Neural crest cell (in vitro differentiated cells): Measurements from ENCODE around the gene GTPBP3. TPM values are rescaled to one million over a fixed set of nuclear protein-coding genes. Genes with fewer than 3 reads are reported as not detected.

ENCODE experiments used
- DNase-seq: peaks from one replicate; pipeline ENCODE4 v3.0.0; 2021; ENCODE audit warnings: low read depth, mixed read lengths, low spot score
- H3K27ac Mint-ChIP-seq: one replicate; pipeline ENCODE4 v1.8.0; 2021; ENCODE audit warnings: mild to moderate bottlenecking, mixed read lengths; ENCODE audit not compliant: unreplicated experiment
- H3K27me3 Mint-ChIP-seq: 2 replicates; pipeline ENCODE4 v1.8.0; 2021; ENCODE audit warnings: low read depth, mild to moderate bottlenecking, mixed read lengths
- H3K36me3 Mint-ChIP-seq: 2 replicates; pipeline ENCODE4 v1.8.0; 2021; ENCODE audit warnings: low read depth, mild to moderate bottlenecking, mixed read lengths
- H3K4me1 Mint-ChIP-seq: 2 replicates; pipeline ENCODE4 v1.8.0; 2021; ENCODE audit warnings: mixed read lengths
- H3K4me3 Mint-ChIP-seq: one replicate; pipeline ENCODE4 v1.8.0; 2021; ENCODE audit warnings: mild to moderate bottlenecking, mixed read lengths
- H3K9me3 Mint-ChIP-seq: 2 replicates; pipeline ENCODE4 v1.8.0; 2021; ENCODE audit warnings: mixed read lengths
- CTCF ChIP-seq: fragments of 200-600 bp; sonication (generic); conservative IDR thresholded peaks from 2 replicates; pipeline ENCODE4 v1.5.0; 2021; ENCODE audit warnings: antibody characterized with exemption, mild to moderate bottlenecking
- total RNA-seq: library from RNA; stranded (reverse); gene quantifications from 2 replicates; pipeline ENCODE4 v1.2.1, GENCODE V29; 2021

GTPBP3 gene
- total RNA-seq, 1 donor from 2014 or later, result 57.8 TPM

GRCh38 chr19:17378271-17378670, 40.9 kb downstream of the GTPBP3 start:
- DNase-seq, result no peak
- no peak for TF ChIP-seq CTCF

GRCh38 chr19:17379221-17379631, 41.9 kb downstream of the GTPBP3 start:
- no peaks in the 10 kb centered on the region for H3K27me3 Mint-ChIP-seq
- peaks cover 3% of the 10 kb centered on the region for H3K9me3 Mint-ChIP-seq
- peak overlapping the region; percentile 84 for H3K27ac Mint-ChIP-seq
- TF ChIP-seq CTCF, result no peak
- peak; percentile 38 for DNase-seq
- no peaks in the 10 kb centered on the region for H3K36me3 Mint-ChIP-seq
- H3K4me3 Mint-ChIP-seq, result no peak overlapping the region
- H3K4me1 Mint-ChIP-seq, result peaks cover 35% of the 10 kb centered on the region

More at GRCh38 chr19:17378271-17378670, 40.9 kb downstream of the GTPBP3 start:
- Mint-ChIP-seq H3K27me3 (no peaks in the 10 kb centered on the region), H3K9me3 (peaks cover 3% of the 10 kb centered on the region), H3K4me1 (peaks cover 35% of the 10 kb centered on the region), H3K27ac (no peak overlapping the region), H3K4me3 (no peak overlapping the region), H3K36me3 (no peaks in the 10 kb centered on the region)

- no peak for TF ChIP-seq CTCF
- Mint-ChIP-seq H3K27me3 (no peaks in the 10 kb centered on the region), H3K9me3 (peaks cover 3% of the 10 kb centered on the region), H3K4me1 (peaks cover 35% of the 10 kb centered on the region), H3K27ac (no peak overlapping the region), H3K36me3 (no peaks in the 10 kb centered on the region), H3K4me3 (no peak overlapping the region)
- no peak for DNase-seq
Observed at GRCh38 chr19:17380426-17381138, 43.2 kb downstream of the GTPBP3 start.

GRCh38 chr19:17385878-17386611, 48.7 kb downstream of the GTPBP3 start:
- H3K4me1 Mint-ChIP-seq, result peaks cover 12% of the 10 kb centered on the region
- peak; percentile 88 for TF ChIP-seq CTCF
- peak; percentile 67 for DNase-seq
- H3K27ac Mint-ChIP-seq, result no peak overlapping the region
- H3K9me3 Mint-ChIP-seq, result no peaks in the 10 kb centered on the region
- no peaks in the 10 kb centered on the region for H3K36me3 Mint-ChIP-seq
- H3K4me3 Mint-ChIP-seq, result peak overlapping the region; percentile 62
- H3K27me3 Mint-ChIP-seq, result peaks cover 21% of the 10 kb centered on the region

GRCh38 chr19:17389288-17389687, 51.9 kb downstream of the GTPBP3 start:
- Mint-ChIP-seq H3K27ac (no peak overlapping the region), H3K27me3 (peaks cover 21% of the 10 kb centered on the region), H3K4me1 (peaks cover 11% of the 10 kb centered on the region), H3K4me3 (no peak overlapping the region), H3K36me3 (no peaks in the 10 kb centered on the region), H3K9me3 (no peaks in the 10 kb centered on the region)
- TF ChIP-seq CTCF, result no peak
- DNase-seq, result no peak
